ENCODE results near the gene GH2.
"Not testable (repeated sequence)": the region's sequence is repeated elsewhere in the genome, so short reads cannot be mapped to it uniquely, and the experiment has no call there.

The GH2 gene

DNA sequence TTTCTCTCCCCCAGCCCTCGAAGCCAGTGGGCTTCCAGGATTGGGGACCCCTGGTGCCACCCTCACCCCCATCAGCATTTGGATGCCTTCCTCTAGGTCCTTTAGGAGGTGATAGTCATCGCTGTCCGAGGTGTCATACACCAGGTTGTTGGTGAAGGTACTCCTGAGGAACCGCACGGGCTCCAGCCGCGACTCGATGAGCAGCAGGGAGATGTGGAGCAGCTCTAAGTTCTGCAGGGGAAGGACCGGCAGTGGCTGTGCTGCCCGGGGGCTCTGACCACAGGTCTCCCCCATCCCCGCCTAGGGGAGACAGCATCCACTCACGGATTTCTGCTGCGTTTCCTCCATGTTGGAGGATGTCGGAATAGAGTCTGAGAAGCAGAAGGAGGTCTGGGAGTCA lies 28.4 kb upstream of the GH2 start:
- no peak for DNase-seq

DNA sequence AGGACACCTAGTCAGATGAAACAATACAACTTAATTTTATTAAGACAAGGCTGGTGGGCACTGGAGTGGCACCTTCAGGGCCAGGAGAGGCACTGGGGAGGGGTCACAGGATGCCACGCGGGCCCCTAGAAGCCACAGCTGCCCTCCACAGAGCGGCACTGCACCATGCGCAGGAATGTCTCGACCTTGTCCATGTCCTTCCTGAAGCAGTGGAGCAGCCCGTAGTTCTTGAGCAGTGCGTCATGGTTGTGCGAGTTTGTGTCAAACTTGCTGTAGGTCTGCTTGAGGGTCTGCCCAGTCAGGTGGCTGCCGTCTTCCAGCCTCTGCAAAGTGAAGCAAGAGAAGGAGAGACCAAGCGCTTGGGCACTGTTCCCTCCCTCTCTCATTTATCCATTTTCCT lies 27.8 kb upstream of the GH2 start:
- DNase-seq, result not testable (repeated sequence)

- not testable (repeated sequence) for DNase-seq
Measured at GRCh38 chr17:63907161-63907778, 25.5 kb upstream of the GH2 start.

GRCh38 chr17:63904796-63905195 lies 23.1 kb upstream of the GH2 start:
- DNase-seq, result not testable (repeated sequence)

DNA sequence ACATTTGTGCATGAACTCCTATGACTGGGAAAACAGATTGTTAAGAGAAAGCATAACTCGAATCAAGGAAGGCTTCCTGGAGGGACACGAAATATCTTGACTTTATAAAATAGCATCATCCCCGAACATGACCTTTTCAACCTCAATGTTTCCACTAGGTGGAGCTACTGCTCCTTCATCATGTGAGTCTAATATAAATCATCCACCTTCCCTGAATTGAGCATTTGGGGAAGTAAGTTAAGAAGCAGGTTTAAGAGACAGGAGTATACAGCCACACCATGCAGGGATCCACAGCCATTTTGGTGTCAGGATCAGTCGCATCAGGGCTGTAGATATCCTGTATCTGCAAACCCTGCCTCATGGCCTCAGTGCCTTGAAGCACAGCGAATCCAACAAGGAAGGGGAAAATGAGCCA lies 22.1 kb upstream of the GH2 start:
- DNase-seq, result not testable (repeated sequence)

DNA sequence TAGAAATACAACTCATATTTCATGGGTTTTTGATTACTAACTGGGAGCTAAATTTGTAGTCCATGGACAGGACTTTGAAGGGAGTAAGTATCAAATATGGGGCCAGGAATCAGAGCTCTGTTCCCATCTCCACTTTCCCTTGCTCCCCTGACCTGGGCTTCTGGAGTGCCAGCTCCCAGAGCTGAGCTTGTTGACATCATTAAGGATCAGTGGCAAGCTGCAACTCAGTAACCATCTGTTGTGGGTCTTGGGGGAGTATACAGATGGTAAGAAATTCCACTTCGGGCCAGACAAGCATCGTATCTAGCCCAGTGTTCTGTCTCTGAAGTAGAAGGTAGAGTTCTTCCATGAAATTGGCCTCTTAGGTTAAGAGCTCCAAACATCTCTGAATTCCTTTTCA lies 20.2 kb upstream of the GH2 start:
- not testable (repeated sequence) for DNase-seq

GRCh38 chr17:63898899-63899798 lies 17.4 kb upstream of the GH2 start:
- DNase-seq, result not testable (repeated sequence)

- not testable (repeated sequence) for DNase-seq
Measured at GRCh38 chr17:63896524-63897354, 15.0 kb upstream of the GH2 start, which contains the start of gene CSH1. Gene CSH1 (minus strand): TSS chr17:63896574. CDS start chr17:63896511, 63 bp downstream.

GRCh38 chr17:63894821-63895220 lies 13.1 kb upstream of the GH2 start:
- DNase-seq, result not testable (repeated sequence)

GRCh38 chr17:63894021-63894420 lies 12.3 kb upstream of the GH2 start:
- not testable (repeated sequence) for DNase-seq

DNA sequence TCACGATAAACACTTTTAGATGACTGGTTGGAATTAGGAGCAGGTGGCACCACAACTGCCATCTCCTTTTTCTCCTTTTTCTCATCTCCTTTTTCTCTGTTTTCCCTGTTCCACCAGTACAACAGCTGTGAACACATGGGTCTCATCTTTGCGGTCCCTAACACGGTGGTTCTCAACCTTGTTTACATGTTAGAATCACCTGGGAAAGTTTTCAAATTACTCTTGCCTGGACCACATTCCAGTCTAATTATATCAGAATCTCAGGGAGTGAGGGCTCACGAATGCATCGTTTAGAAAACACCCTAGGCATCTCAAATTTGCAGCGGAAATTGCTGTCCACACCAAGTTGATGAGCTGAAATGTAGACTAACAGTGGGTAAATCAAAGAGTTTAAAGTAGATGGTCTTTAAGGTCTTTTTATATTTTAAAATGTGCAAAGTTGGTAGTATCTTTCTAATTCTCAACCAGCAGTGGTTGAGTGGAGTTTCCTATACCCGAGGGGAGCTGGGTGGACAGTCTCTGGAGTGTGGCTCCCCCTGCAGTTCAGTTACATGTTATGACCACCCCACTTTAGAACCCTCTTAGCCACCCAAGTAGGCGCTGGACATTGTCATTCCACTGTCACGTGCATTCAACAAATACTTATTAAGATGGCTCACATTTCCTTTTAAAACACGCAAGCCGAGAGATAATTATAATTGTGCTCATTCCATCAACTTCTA lies 10.7 kb upstream of the GH2 start:
- DNase-seq, result not testable (repeated sequence)

- not testable (repeated sequence) for DNase-seq
Measured at GRCh38 chr17:63889026-63889848, 7.5 kb upstream of the GH2 start.

DNA sequence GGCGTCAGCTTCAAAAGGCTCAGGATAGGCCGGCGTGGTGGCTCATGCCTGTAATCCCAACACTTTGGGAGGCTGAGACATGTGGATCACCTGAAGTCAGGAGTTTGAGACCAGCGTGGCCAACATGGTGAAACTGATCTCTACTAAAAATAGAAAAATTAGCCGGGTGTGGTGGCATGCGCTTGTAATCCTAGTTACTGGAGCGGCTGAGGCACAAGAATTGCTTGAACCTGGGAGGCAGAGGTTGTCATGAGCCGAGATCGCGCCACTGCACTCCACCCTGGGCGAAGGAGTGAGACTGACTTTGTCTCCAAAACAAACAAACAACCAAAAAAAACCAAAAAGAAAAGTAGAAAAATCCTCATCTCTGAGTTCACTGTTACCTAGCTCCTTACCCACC lies 3.4 kb upstream of the GH2 start:
- DNase-seq, result not testable (repeated sequence)

DNA sequence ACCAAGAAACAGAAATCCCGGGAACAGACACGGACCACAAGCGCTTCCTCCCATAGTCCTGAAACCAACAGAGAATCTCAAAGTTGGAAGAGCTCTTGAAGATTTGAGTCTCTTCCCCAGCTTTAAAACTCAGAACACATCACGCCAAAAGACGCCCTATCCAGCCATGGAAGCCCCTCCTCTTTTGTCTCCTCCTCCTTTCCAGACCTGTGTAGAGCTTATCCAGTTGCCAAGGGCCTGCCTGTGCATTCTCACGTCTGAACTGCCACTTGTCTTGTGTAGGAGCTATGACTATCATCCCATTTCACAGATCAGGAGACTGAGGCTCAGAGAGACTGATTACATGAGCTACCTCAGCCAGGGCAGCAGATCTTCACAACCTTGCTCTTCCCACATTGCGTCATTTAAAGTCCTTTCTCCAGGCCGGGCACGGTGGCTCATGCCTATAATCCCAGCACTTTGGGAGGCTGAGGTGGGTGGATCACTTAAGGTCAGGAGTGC lies 932 bp upstream of the GH2 start:
- DNase-seq, result not testable (repeated sequence)

- DNase-seq, result not testable (repeated sequence)
Measured at GRCh38 chr17:63881337-63881736, 407 bp downstream of the GH2 start.

- DNase-seq, result no peak
Measured at GRCh38 chr17:63880706-63881105, 1.0 kb downstream of the GH2 start.

DNA sequence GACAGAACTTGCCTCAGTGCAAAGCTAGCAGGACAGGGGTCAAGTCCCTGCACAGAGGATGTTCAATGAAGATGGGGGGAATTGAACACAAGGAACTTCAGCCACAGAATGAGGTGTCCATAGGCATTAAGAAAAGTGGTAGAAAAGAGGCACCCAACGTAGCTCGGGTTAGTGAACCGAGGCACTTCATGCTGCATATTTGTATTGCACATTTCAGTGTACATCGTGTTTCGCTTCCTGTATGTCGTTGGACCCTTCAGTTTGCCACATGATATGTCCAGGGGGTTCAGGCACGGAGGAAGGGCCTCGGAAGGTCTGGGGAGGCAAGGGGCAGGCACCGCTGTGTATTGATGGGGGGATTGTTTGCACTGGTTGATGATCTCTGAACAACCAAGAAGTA lies 3.3 kb downstream of the GH2 start:
- not testable (repeated sequence) for DNase-seq

- not testable (repeated sequence) for DNase-seq
Measured at GRCh38 chr17:63874693-63875092, 7.1 kb downstream of the GH2 start.

- DNase-seq, result not testable (repeated sequence)
Measured at GRCh38 chr17:63874061-63874626, 7.6 kb downstream of the GH2 start.

- DNase-seq, result not testable (repeated sequence)
Measured at GRCh38 chr17:63873577-63873976, 8.2 kb downstream of the GH2 start, which contains the start of gene CSH2. Gene CSH2 (minus strand): TSS chr17:63873677. CDS start chr17:63873614, 63 bp downstream.

Measured in T1000 (cell line).